GM18526 (cell line): ENCODE measurements around the gene GMDS.

Experiments used
- POLR2A ChIP-seq: IDR thresholded peaks from 3 replicates; pipeline ENCODE4 v1.6.1; 2011; ENCODE audit not compliant: insufficient read length; ENCODE audit errors: extremely low read depth

The GMDS gene

DNA sequence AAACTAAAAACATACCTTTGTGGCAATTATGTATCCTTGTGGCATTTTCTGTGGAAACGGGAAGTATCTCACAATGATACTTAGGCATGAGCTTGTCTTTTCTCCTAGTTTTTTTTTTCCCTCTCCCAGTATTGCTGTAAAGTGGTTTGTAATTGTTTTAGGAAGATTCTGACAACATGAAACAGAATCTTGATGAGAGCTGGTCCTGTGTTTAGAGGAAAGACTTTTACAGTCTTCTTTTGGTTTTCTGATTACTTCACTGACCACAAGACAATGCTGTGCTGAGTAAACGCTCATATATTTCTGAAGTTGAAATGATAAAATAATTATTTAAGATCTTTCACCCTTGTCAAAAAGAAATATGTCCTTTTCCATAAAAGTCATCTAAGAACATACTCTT, 434.5 kb downstream of the GMDS start:
- no peak for TF ChIP-seq POLR2A

- no peak for TF ChIP-seq POLR2A
These were observed 436.0 kb downstream of the GMDS start for GRCh38 chr6:1809291-1809988.

- no peak for TF ChIP-seq POLR2A
These were observed 438.5 kb downstream of the GMDS start for GRCh38 chr6:1806935-1807334.

- no peak for TF ChIP-seq POLR2A
These were observed 442.7 kb downstream of the GMDS start for GRCh38 chr6:1802491-1803395.

GRCh38 chr6:1801401-1801800, 444.0 kb downstream of the GMDS start:
- no peak for TF ChIP-seq POLR2A

GRCh38 chr6:1800845-1801244, 444.6 kb downstream of the GMDS start:
- TF ChIP-seq POLR2A, result no peak

DNA sequence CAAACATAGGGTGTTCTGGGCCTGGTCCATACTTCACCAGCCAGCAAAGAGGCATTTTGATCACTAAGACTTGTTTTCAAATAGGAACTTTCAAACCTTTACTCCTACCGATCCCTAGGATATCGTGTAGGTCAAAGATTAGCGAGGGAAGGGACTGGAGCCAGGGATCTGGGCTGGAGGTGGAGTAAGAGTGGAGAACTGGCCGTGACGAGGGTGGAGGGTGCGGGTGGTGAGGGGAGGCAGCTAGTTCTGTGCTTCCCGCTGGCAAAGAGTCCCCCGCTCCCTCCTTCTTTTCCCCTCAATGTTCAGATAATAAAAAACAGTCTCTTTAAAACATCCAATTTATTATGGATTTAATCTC, 446.5 kb downstream of the GMDS start:
- no peak for TF ChIP-seq POLR2A

DNA sequence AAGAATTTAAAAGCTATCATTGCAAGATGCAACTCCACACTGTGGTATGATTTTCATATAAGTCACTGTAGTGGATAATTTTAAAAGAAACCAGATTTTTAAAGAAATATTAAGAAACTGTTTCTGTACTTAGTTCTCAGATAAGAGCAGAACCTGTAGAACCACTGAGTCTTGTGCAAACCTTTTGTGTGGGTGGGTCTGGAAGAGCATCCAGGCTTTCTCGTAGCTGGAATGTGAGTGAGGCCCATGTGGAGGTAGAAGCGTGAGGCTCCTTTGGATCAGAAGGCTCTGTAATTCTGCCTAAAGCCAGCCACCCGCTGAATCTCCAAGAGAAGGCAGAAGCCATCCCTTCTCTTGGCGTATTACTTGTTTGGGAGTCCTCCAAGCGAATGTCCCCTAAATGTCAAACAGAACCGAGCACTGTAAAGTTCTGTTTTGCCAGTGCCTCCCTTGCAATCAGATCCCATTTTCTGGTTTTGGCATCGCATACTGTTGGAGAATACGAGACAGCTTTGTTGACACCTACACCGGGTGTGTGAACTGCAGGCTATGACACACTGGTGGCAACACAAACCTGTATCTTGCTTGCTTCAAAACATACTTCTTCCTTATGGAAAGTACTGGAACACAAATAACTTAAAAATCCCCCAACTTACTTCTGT, 447.0 kb downstream of the GMDS start:
- no peak for TF ChIP-seq POLR2A

- TF ChIP-seq POLR2A, result no peak
These were observed 447.6 kb downstream of the GMDS start for GRCh38 chr6:1797801-1798200.

GRCh38 chr6:1796706-1797529, 448.5 kb downstream of the GMDS start:
- no peak for TF ChIP-seq POLR2A

- TF ChIP-seq POLR2A, result no peak
These were observed 449.5 kb downstream of the GMDS start for GRCh38 chr6:1795910-1796309.

GRCh38 chr6:1792989-1793388, 452.4 kb downstream of the GMDS start:
- TF ChIP-seq POLR2A, result no peak

GRCh38 chr6:1790684-1791083, 454.7 kb downstream of the GMDS start:
- TF ChIP-seq POLR2A, result no peak

- no peak for TF ChIP-seq POLR2A
These were observed 456.3 kb downstream of the GMDS start for GRCh38 chr6:1789092-1789491.

DNA sequence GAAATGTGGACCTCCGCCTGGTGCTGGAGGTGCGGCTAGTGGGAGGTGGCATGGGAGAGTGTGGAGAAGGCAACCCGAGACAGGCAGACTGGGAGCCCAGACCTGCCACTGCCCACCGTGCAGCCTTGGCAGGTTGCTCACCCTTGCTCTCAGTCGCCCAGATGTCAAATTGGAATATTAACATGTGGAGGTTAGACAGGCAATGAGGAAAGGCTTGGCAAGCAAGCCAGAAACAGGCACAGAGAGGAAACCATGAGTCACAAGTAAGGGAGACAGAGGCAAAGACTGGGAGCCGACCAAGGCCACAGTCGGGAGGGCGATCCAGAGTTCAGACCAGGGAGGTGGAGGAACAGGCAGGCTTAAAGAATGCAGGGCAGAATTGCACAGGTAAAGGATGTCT, 457.5 kb downstream of the GMDS start:
- TF ChIP-seq POLR2A, result no peak
